K562 (cell line): ENCODE measurements around the gene CXXC1. TPM values are rescaled to one million over a fixed set of nuclear protein-coding genes. Genes with fewer than 3 reads are reported as not detected.
A peak's percentile ranks its signal among the peaks of the same experiment; 100 is the strongest.

Experiments used
- E2F8 ChIP-seq: fragments of 450-650 bp; IDR thresholded peaks from 2 replicates; pipeline ENCODE4 v1.7.1; 2018; ENCODE audit warnings: mild to moderate bottlenecking, low read depth; ENCODE audit not compliant: partially characterized antibody
- ELF1 ChIP-seq: fragments of 200-800 bp; sonication (Bioruptor generic); IDR thresholded peaks from 2 replicates; pipeline ENCODE4 v1.6.1; 2016; ENCODE audit warnings: missing genetic modification characterization, missing compliant biosample characterization
- GABPB1 ChIP-seq: sonication (generic); formaldehyde crosslinking; IDR thresholded peaks from 2 replicates; pipeline ENCODE4 v1.8.0; 2022; ENCODE audit warnings: mild to moderate bottlenecking, missing genetic modification reagents
- HNRNPLL ChIP-seq: fragments of 200-400 bp; formaldehyde crosslinking; IDR thresholded peaks from 2 replicates; pipeline ENCODE4 v1.6.1; 2017; ENCODE audit warnings: low read length, low read depth, mild to moderate bottlenecking; ENCODE audit not compliant: poor library complexity, severe bottlenecking
- NKRF ChIP-seq: fragments of 450-650 bp; IDR thresholded peaks from 2 replicates; pipeline ENCODE4 v1.6.1; 2016; ENCODE audit warnings: borderline replicate concordance
- NR2C2 ChIP-seq, 2 experiments: fragments of 200-800 bp in 1 of 2; sonication (Bioruptor generic) in 1 of 2; sonication (generic) in 1 of 2; formaldehyde crosslinking in 1 of 2; IDR thresholded peaks; 2 replicates each; pipeline versions ENCODE4 v1.6.1 to v1.8.0; 2016 to 2022; ENCODE audit warnings: mild to moderate bottlenecking in 1 of 2, missing compliant biosample characterization in 1 of 2, missing genetic modification characterization in 1 of 2, missing genetic modification reagents in 1 of 2
- RBFOX2 ChIP-seq: fragments of 200-400 bp; formaldehyde crosslinking; IDR thresholded peaks from 2 replicates; pipeline ENCODE4 v1.6.1; 2017; ENCODE audit warnings: low read depth, mild to moderate bottlenecking, low read length, moderate library complexity
- TAF7 ChIP-seq: fragments of 450-650 bp; IDR thresholded peaks from 2 replicates; pipeline ENCODE4 v1.6.1; 2016; ENCODE audit warnings: missing genetic modification characterization, missing compliant biosample characterization
- TRIM28 ChIP-seq: fragments of 450-650 bp; IDR thresholded peaks from 2 replicates; pipeline ENCODE4 v1.6.1; 2017
- ZBTB40 ChIP-seq, 2 experiments: fragments of 450-650 bp in 1 of 2; sonication (generic) in 1 of 2; formaldehyde crosslinking in 1 of 2; IDR thresholded peaks; 2 replicates each; pipeline versions ENCODE4 v1.7.1 to v1.9.0; 2016 to 2022; ENCODE audit warnings: inconsistent platforms in 1 of 2, mild to moderate bottlenecking in 1 of 2, missing genetic modification reagents in 1 of 2
- ZBTB7A ChIP-seq: IDR thresholded peaks from 2 replicates; pipeline ENCODE4 v1.6.1; 2011; ENCODE audit warnings: low read depth, mild to moderate bottlenecking, low read length, moderate library complexity, borderline replicate concordance; ENCODE audit not compliant: control insufficient read depth
- polyA plus RNA-seq, 8 experiments: library from polyadenylated mRNA; depleted of rRNA in 4 of 8; stranded (reverse) in 5 of 8; unstranded in 3 of 8; fragments of >200 nt; fragmentation: Nextera tagmentation in 2 of 8; fragmentation: Illumina TruSeq in 1 of 8; extraction: Ambion mirVana in 2 of 8; extraction: Trizol in 1 of 8; gene quantifications; 2 replicates each; pipeline versions ENCODE4 v1.2.1 to v1.2.3, GENCODE V29; 2011 to 2014; ENCODE audit warnings: inconsistent platforms in 1 of 8, missing spikeins in 1 of 8
- total RNA-seq, 7 experiments: library from RNA; depleted of rRNA in 6 of 7; stranded (reverse); fragments of >200 nt in 6 of 7; fragmentation: Illumina TruSeq in 2 of 7; extraction: Trizol in 2 of 7; gene quantifications; 2 replicates each; pipeline versions ENCODE4 v1.2.1 to v1.2.3, GENCODE V29; 2011 to 2021; ENCODE audit warnings: low replicate concordance in 1 of 7

The CXXC1 gene
- total and polyA plus RNA-seq, 9 of the 15 experiments (the other 6 are each of a cell fraction or from before 2014, with no cell fraction given): 3.4 to 81.0 (median 34.1) TPM

- TF ChIP-seq TAF7 (tag) (peak; percentile 20; the same call in 1 of the 2 replicates), RBFOX2 (peak; percentile 82), TRIM28 (no peak), E2F8 (peak; percentile 44), NR2C2 (CRISPR knock-in tag; IDR thresholded peaks at IDR 0.05) (peak; percentile 14; the same call in 1 of the 2 replicates), NR2C2 (tag; IDR thresholded peaks at IDR 0.05) (peak; percentile 97), NKRF (peak; percentile 68; the same call in 1 of the 2 replicates), ELF1 (tag) (peak; percentile 89), ZBTB7A (peak; percentile 100), ZBTB40 (IDR thresholded peaks at IDR 0.05) (peak; percentile 80), ZBTB40 (CRISPR knock-in tag; IDR thresholded peaks at IDR 0.05) (no peak), HNRNPLL (peak; percentile 100), GABPB1 (CRISPR knock-in tag) (peak; percentile 87)
These were observed at the start of gene CXXC1 (continued) for GRCh38 chr18:50287441-50288347.
